T-helper 1 cell (primary cell): ENCODE results near the gene NRN1.
"Not testable (repeated sequence)": the region's sequence is repeated elsewhere in the genome, so short reads cannot be mapped to it uniquely, and the experiment has no call there.

Experiments
- DNase-seq, 5 donors: peaks; one replicate each; pipeline ENCODE4 v3.0.0-alpha.2; 2012 to 2020
- total RNA-seq, 4 donors: gene quantifications; one replicate each; lab custom pipeline; 2026; lab: John Stamatoyannopoulos, UW

Gene NRN1
- total RNA-seq, result 0.15 to 0.54 (median 0.29) reads per million in 4 donors

GRCh38 chr6:6006428-6007365 is at the start of gene NRN1:
NRN1 (minus strand) TSS chr6:6006925; CDS start chr6:6006749, 176 bp downstream.
- no peak for DNase-seq

GRCh38 chr6:6052216-6052615 is 45.5 kb upstream of the NRN1 start:
- DNase-seq, result no peak

- no peak for DNase-seq
Observed at GRCh38 chr6:6046716-6047115, 40.0 kb upstream of the NRN1 start.

- DNase-seq, result no peak
Observed at GRCh38 chr6:6039946-6040509, 33.3 kb upstream of the NRN1 start.

- DNase-seq, result no peak
Observed at GRCh38 chr6:6037179-6037578, 30.5 kb upstream of the NRN1 start.

- DNase-seq, result no peak
Observed at GRCh38 chr6:6033858-6034257, 27.1 kb upstream of the NRN1 start.

- DNase-seq, result no peak
Observed at GRCh38 chr6:6026513-6027205, 19.9 kb upstream of the NRN1 start.

GRCh38 chr6:6025736-6026135 is 19.0 kb upstream of the NRN1 start:
- DNase-seq, result no peak

- DNase-seq, result no peak
Observed at GRCh38 chr6:6024220-6024619, 17.5 kb upstream of the NRN1 start.

GRCh38 chr6:6022841-6023240 is 16.1 kb upstream of the NRN1 start:
- not testable (repeated sequence) for DNase-seq

GRCh38 chr6:6008648-6009421 is 2.1 kb upstream of the NRN1 start:
- peak in 1 of 5 donors; percentile 76 for DNase-seq

- no peak for DNase-seq
Observed at GRCh38 chr6:6008089-6008647, 1.4 kb upstream of the NRN1 start.

- DNase-seq, result peak in 1 of 5 donors; percentile 40
Observed at GRCh38 chr6:6007366-6008088, 802 bp upstream of the NRN1 start.

GRCh38 chr6:6006006-6006427 is 708 bp downstream of the NRN1 start:
- DNase-seq, result no peak

GRCh38 chr6:6005051-6006005 is 1.4 kb downstream of the NRN1 start:
- DNase-seq, result no peak

GRCh38 chr6:6004390-6004995 is 2.2 kb downstream of the NRN1 start:
- no peak for DNase-seq

- DNase-seq, result peak in 1 of 5 donors; percentile 54
Observed at GRCh38 chr6:6003621-6004366, 2.9 kb downstream of the NRN1 start.

- no peak for DNase-seq
Observed at GRCh38 chr6:6002848-6003620, 3.7 kb downstream of the NRN1 start.
